Mucosa of stomach (tissue), 1 donor: ENCODE measurements around the gene TRUB2.
A peak's percentile ranks its signal among the peaks of the same experiment; 100 is the strongest.

Source experiments
- H3K27me3 ChIP-seq: one replicate; pipeline ENCODE4 v1.7.0; 2013; ENCODE audit warnings: mild to moderate bottlenecking, low read length; ENCODE audit not compliant: control insufficient read depth, insufficient read depth
- H3K36me3 ChIP-seq: one replicate; pipeline ENCODE4 v1.7.0; 2013; ENCODE audit warnings: low read length; ENCODE audit not compliant: control insufficient read depth, insufficient read depth
- H3K4me1 ChIP-seq: one replicate; pipeline ENCODE4 v1.7.0; 2013; ENCODE audit warnings: mild to moderate bottlenecking, low read length; ENCODE audit not compliant: control insufficient read depth, insufficient read depth
- H3K4me3 ChIP-seq: one replicate; pipeline ENCODE4 v1.7.0; 2013; ENCODE audit warnings: low read length
- H3K9ac ChIP-seq: one replicate; pipeline ENCODE4 v1.7.0; 2013; ENCODE audit warnings: mild to moderate bottlenecking, low read length, moderate library complexity
- H3K9me3 ChIP-seq: one replicate; pipeline ENCODE4 v1.7.0; 2013; ENCODE audit warnings: mild to moderate bottlenecking, low read length, moderate library complexity; ENCODE audit not compliant: control insufficient read depth
- donor health status: Pancreatic carcinoma.

Gene TRUB2

GRCh38 chr9:128322404-128323211, at the start of gene TRUB2, which contains the start of gene COQ4:
TSS of gene TRUB2 (minus strand) at chr9:128322447. CDS start at chr9:128322408, 39 bp downstream.
TSS of gene COQ4 (plus strand) at chr9:128322839. CDS start at chr9:128322859, 20 bp downstream.
- no peaks in the 10 kb centered on the region for H3K9me3 ChIP-seq
- H3K27me3 ChIP-seq: no peaks in the 10 kb centered on the region
- peaks cover 14% of the 10 kb centered on the region for H3K4me1 ChIP-seq
- H3K9ac ChIP-seq: peak within 1 kb of the TSS; percentile 81
- H3K36me3 ChIP-seq: peaks cover 6% of the 10 kb centered on the region
- H3K4me3 ChIP-seq: peak within 1 kb of the TSS; percentile 93

- Histone ChIP-seq H3K4me1 (peaks cover 18% of the 10 kb centered on the region), H3K9ac (peak overlapping the region; percentile 92), H3K4me3 (peak overlapping the region; percentile 63), H3K36me3 (no peaks in the 10 kb centered on the region), H3K27me3 (no peaks in the 10 kb centered on the region), H3K9me3 (no peaks in the 10 kb centered on the region)
These were observed 49.4 kb upstream of the TRUB2 start for GRCh38 chr9:128371630-128372117.

- Histone ChIP-seq H3K4me1 (peaks cover 18% of the 10 kb centered on the region), H3K9ac (peak within 1 kb of the TSS; percentile 92), H3K4me3 (peak within 1 kb of the TSS; percentile 64), H3K27me3 (no peaks in the 10 kb centered on the region), H3K36me3 (no peaks in the 10 kb centered on the region), H3K9me3 (no peaks in the 10 kb centered on the region)
These were observed 48.7 kb upstream of the TRUB2 start, which contains the start of gene URM1 for GRCh38 chr9:128370752-128371629. TSS of gene URM1 (plus strand) at chr9:128371374. CDS start at chr9:128371381, 7 bp downstream.

- peak overlapping the region; percentile 64 for H3K4me3 ChIP-seq
- H3K9me3 ChIP-seq: no peaks in the 10 kb centered on the region
- H3K36me3 ChIP-seq: no peaks in the 10 kb centered on the region
- peak overlapping the region; percentile 92 for H3K9ac ChIP-seq
- no peaks in the 10 kb centered on the region for H3K27me3 ChIP-seq
- H3K4me1 ChIP-seq: peaks cover 18% of the 10 kb centered on the region
These were observed 48.1 kb upstream of the TRUB2 start for GRCh38 chr9:128370367-128370751.

GRCh38 chr9:128369024-128369706, 46.9 kb upstream of the TRUB2 start:
- no peaks in the 10 kb centered on the region for H3K27me3 ChIP-seq
- no peak overlapping the region for H3K4me3 ChIP-seq
- H3K4me1 ChIP-seq: peaks cover 27% of the 10 kb centered on the region
- H3K9me3 ChIP-seq: no peaks in the 10 kb centered on the region
- H3K9ac ChIP-seq: no peak overlapping the region
- no peaks in the 10 kb centered on the region for H3K36me3 ChIP-seq

- H3K27me3 ChIP-seq: no peaks in the 10 kb centered on the region
- H3K9ac ChIP-seq: no peak overlapping the region
- H3K9me3 ChIP-seq: no peaks in the 10 kb centered on the region
- no peaks in the 10 kb centered on the region for H3K36me3 ChIP-seq
- peaks cover 27% of the 10 kb centered on the region for H3K4me1 ChIP-seq
- no peak overlapping the region for H3K4me3 ChIP-seq
These were observed 43.3 kb upstream of the TRUB2 start for GRCh38 chr9:128365525-128365924.

GRCh38 chr9:128362774-128363173, 40.5 kb upstream of the TRUB2 start:
- no peak overlapping the region for H3K9ac ChIP-seq

GRCh38 chr9:128361986-128362646, 39.9 kb upstream of the TRUB2 start:
- no peaks in the 10 kb centered on the region for H3K9me3 ChIP-seq
- H3K27me3 ChIP-seq: no peaks in the 10 kb centered on the region
- peak overlapping the region; percentile 42 for H3K9ac ChIP-seq
- peaks cover 23% of the 10 kb centered on the region for H3K4me1 ChIP-seq
- H3K36me3 ChIP-seq: no peaks in the 10 kb centered on the region
- H3K4me3 ChIP-seq: no peak overlapping the region

More at GRCh38 chr9:128362774-128363173, 40.5 kb upstream of the TRUB2 start:
- H3K27me3 ChIP-seq: no peaks in the 10 kb centered on the region
- H3K4me3 ChIP-seq: no peak overlapping the region
- H3K36me3 ChIP-seq: no peaks in the 10 kb centered on the region
- H3K9me3 ChIP-seq: no peaks in the 10 kb centered on the region
- peaks cover 23% of the 10 kb centered on the region for H3K4me1 ChIP-seq

- peak overlapping the region; percentile 42 for H3K9ac ChIP-seq
- no peaks in the 10 kb centered on the region for H3K9me3 ChIP-seq
- H3K27me3 ChIP-seq: no peaks in the 10 kb centered on the region
- no peak overlapping the region for H3K4me3 ChIP-seq
- peaks cover 23% of the 10 kb centered on the region for H3K4me1 ChIP-seq
- no peaks in the 10 kb centered on the region for H3K36me3 ChIP-seq
These were observed 39.2 kb upstream of the TRUB2 start for GRCh38 chr9:128361296-128361985.

GRCh38 chr9:128360826-128361225, 38.6 kb upstream of the TRUB2 start:
- no peak overlapping the region for H3K9ac ChIP-seq
- H3K36me3 ChIP-seq: no peaks in the 10 kb centered on the region
- peaks cover 23% of the 10 kb centered on the region for H3K4me1 ChIP-seq
- no peaks in the 10 kb centered on the region for H3K9me3 ChIP-seq
- H3K27me3 ChIP-seq: no peaks in the 10 kb centered on the region
- no peak overlapping the region for H3K4me3 ChIP-seq

GRCh38 chr9:128358861-128359260, 36.6 kb upstream of the TRUB2 start:
- Histone ChIP-seq H3K9me3 (no peaks in the 10 kb centered on the region), H3K9ac (no peak overlapping the region), H3K27me3 (no peaks in the 10 kb centered on the region), H3K36me3 (peaks cover 8% of the 10 kb centered on the region), H3K4me1 (peaks cover 13% of the 10 kb centered on the region), H3K4me3 (no peak overlapping the region)
